ENCODE results near the gene ARHGAP6.

- TF ChIP-seq CTCF (IDR thresholded peaks at IDR 0.05; ENCODE audit: extremely low read depth in 1 of 2, insufficient read depth in 1 of 2, low read depth in 1 of 2, low read length in 2 of 2) (no peak), POLR2AphosphoS5 (IDR thresholded peaks at IDR 0.05; ENCODE audit: insufficient read depth, low read depth, low read length) (no peak), POLR2A (IDR thresholded peaks at IDR 0.05; ENCODE audit: low read depth, low read length) (no peak), MYC (IDR thresholded peaks at IDR 0.05; ENCODE audit: low read depth, low read length) (no peak), FOS (IDR thresholded peaks at IDR 0.05; ENCODE audit: borderline replicate concordance, insufficient read depth, low read length) (no peak), EZH2 (IDR thresholded peaks at IDR 0.05; ENCODE audit: borderline replicate concordance, low read depth, low read length, severe bottlenecking) (no peak), JUN (IDR thresholded peaks at IDR 0.05; ENCODE audit: borderline replicate concordance, insufficient read depth, insufficient read length, low read depth) (no peak)
These were observed 243.8 kb downstream of the ARHGAP6 start for GRCh38 chrX:11421805-11422524.
